ENCODE data around the gene PRR16. TPM values are rescaled to one million over a fixed set of nuclear protein-coding genes. Genes with fewer than 3 reads are reported as not detected.

PRR16 gene
- total RNA-seq, 4 donors from 2014 or later, result 2.9 to 9.1 (median 4.2) TPM

GRCh38 chr5:120539471-120539870, 75.4 kb downstream of the PRR16 start:
- intact Hi-C loops (cut with DNase I), result no loop called here
- TF ChIP-seq EP300 (IDR thresholded peaks at IDR 0.05), result no peak
- no peak for TF ChIP-seq POLR2A (IDR thresholded peaks at IDR 0.05; ENCODE audit: low read depth)
- TF ChIP-seq CTCF (IDR thresholded peaks at IDR 0.05), result no peak
- no peak for TF ChIP-seq POLR2AphosphoS5 (IDR thresholded peaks at IDR 0.05)
- Histone ChIP-seq H3K27me3 (no peaks in the 10 kb centered on the region), H3K36me3 (no peaks in the 10 kb centered on the region), H3K4me1 (no peaks in the 10 kb centered on the region), H3K9me3 (no peaks in the 10 kb centered on the region), H3K4me3 (no peak overlapping the region), H3K27ac (replicated peaks in 1 of 4) (no peak overlapping the region)
- 97% methylated on average over 1 of the region's 1 CpG for WGBS
- DNase-seq (ENCODE audit: extremely low spot score), result no peak

GRCh38 chr5:120540097-120540496, 76.0 kb downstream of the PRR16 start:
- Histone ChIP-seq H3K36me3 (no peaks in the 10 kb centered on the region), H3K27ac (replicated peaks in 1 of 4) (no peak overlapping the region), H3K9me3 (no peaks in the 10 kb centered on the region), H3K27me3 (no peaks in the 10 kb centered on the region), H3K4me1 (no peaks in the 10 kb centered on the region), H3K4me3 (no peak overlapping the region)
- intact Hi-C loops (cut with DNase I), result no loop called here
- WGBS, result 92% methylated on average over 2 of the region's 2 CpGs
- TF ChIP-seq POLR2A (IDR thresholded peaks at IDR 0.05; ENCODE audit: low read depth) (no peak), EP300 (IDR thresholded peaks at IDR 0.05) (no peak), CTCF (IDR thresholded peaks at IDR 0.05) (no peak), POLR2AphosphoS5 (IDR thresholded peaks at IDR 0.05) (no peak)
- DNase-seq (ENCODE audit: extremely low spot score), result no peak

- Histone ChIP-seq H3K27ac (replicated peaks in 1 of 4) (no peak overlapping the region), H3K9me3 (no peaks in the 10 kb centered on the region), H3K4me3 (no peak overlapping the region), H3K4me1 (no peaks in the 10 kb centered on the region), H3K36me3 (no peaks in the 10 kb centered on the region), H3K27me3 (no peaks in the 10 kb centered on the region)
- intact Hi-C loops (cut with DNase I), result no loop called here
- no peak for TF ChIP-seq POLR2A (IDR thresholded peaks at IDR 0.05; ENCODE audit: low read depth)
- TF ChIP-seq CTCF (IDR thresholded peaks at IDR 0.05), result no peak
- no peak for TF ChIP-seq POLR2AphosphoS5 (IDR thresholded peaks at IDR 0.05)
- TF ChIP-seq EP300 (IDR thresholded peaks at IDR 0.05), result no peak
- DNase-seq (ENCODE audit: extremely low spot score), result no peak
- WGBS, result 87% methylated on average over 2 of the region's 2 CpGs
Measured at GRCh38 chr5:120544043-120544442, 79.9 kb downstream of the PRR16 start.

GRCh38 chr5:120545007-120545406, 80.9 kb downstream of the PRR16 start:
- no peaks in the 10 kb centered on the region for H3K27me3 ChIP-seq
- WGBS, result 77% methylated on average over 3 of the region's 3 CpGs
- H3K9me3 ChIP-seq, result no peaks in the 10 kb centered on the region
- intact Hi-C loops (cut with DNase I), result no loop called here
- no peaks in the 10 kb centered on the region for H3K36me3 ChIP-seq
- no peak for DNase-seq (ENCODE audit: extremely low spot score)
- H3K4me3 ChIP-seq, result no peak overlapping the region
- no peak overlapping the region for H3K27ac ChIP-seq (replicated peaks in 1 of 4)
- no peaks in the 10 kb centered on the region for H3K4me1 ChIP-seq
- TF ChIP-seq EP300 (IDR thresholded peaks at IDR 0.05) (no peak), POLR2A (IDR thresholded peaks at IDR 0.05; ENCODE audit: low read depth) (no peak)

- no peak for TF ChIP-seq EP300 (IDR thresholded peaks at IDR 0.05)
- no peak for TF ChIP-seq CTCF (IDR thresholded peaks at IDR 0.05)
- TF ChIP-seq POLR2A (IDR thresholded peaks at IDR 0.05; ENCODE audit: low read depth), result no peak
- TF ChIP-seq POLR2AphosphoS5 (IDR thresholded peaks at IDR 0.05), result no peak
- H3K27me3 ChIP-seq, result no peaks in the 10 kb centered on the region
- intact Hi-C loops (cut with DNase I), result no loop called here
- no peak for DNase-seq (ENCODE audit: extremely low spot score)
- WGBS, result 77% methylated on average over 3 of the region's 3 CpGs
- H3K9me3 ChIP-seq, result no peaks in the 10 kb centered on the region
- H3K27ac ChIP-seq (replicated peaks in 1 of 4), result no peak overlapping the region
- H3K4me1 ChIP-seq, result no peaks in the 10 kb centered on the region
- H3K4me3 ChIP-seq, result no peak overlapping the region
- no peaks in the 10 kb centered on the region for H3K36me3 ChIP-seq
Measured at GRCh38 chr5:120545951-120546350, 81.9 kb downstream of the PRR16 start.

All from esophagus muscularis mucosa (tissue), 4 donors.